ENCODE measurements around the gene CIRBP. TPM values are rescaled to one million over a fixed set of nuclear protein-coding genes. Genes with fewer than 3 reads are reported as not detected.

Gene CIRBP
- total and polyA plus RNA-seq, 2 of the 13 experiments (the other 11 are each of a cell fraction or from before 2014, with no cell fraction given) = 133 to 140 TPM

- TF ChIP-seq ZBTB43 (CRISPR knock-in tag; conservative IDR thresholded peaks at IDR 0.05) = no peak
- TF ChIP-seq ZNF510 (CRISPR knock-in tag; IDR thresholded peaks at IDR 0.05; ENCODE audit: low read depth) = no peak
- no peak for TF ChIP-seq ZNF512B (CRISPR knock-in tag; IDR thresholded peaks at IDR 0.05; ENCODE audit: borderline replicate concordance)
- no peak for TF ChIP-seq KAT2B (IDR thresholded peaks at IDR 0.05; ENCODE audit: borderline replicate concordance, low read depth, low read length)
- TF ChIP-seq ZBTB1 (CRISPR knock-in tag; IDR thresholded peaks at IDR 0.05; ENCODE audit: borderline replicate concordance) = no peak
- TF ChIP-seq GFI1 (CRISPR knock-in tag; IDR thresholded peaks at IDR 0.05; ENCODE audit: borderline replicate concordance) = peak; percentile 45; the same call in 1 of the 2 replicates
- no peak for TF ChIP-seq ZNF644 (CRISPR knock-in tag; IDR thresholded peaks at IDR 0.05; ENCODE audit: low read depth)
- TF ChIP-seq ZBED4 (CRISPR knock-in tag; IDR thresholded peaks at IDR 0.05; ENCODE audit: borderline replicate concordance) = 0 out of 2 replicates have a peak, but pooled peaks have one; percentile 39
- no peak for TF ChIP-seq ZNF350 (CRISPR knock-in tag; IDR thresholded peaks at IDR 0.05; ENCODE audit: borderline replicate concordance, low read depth)
- no peak for TF ChIP-seq ZNF597 (CRISPR knock-in tag; IDR thresholded peaks at IDR 0.05)
- no peak for TF ChIP-seq ZNF260 (CRISPR knock-in tag; IDR thresholded peaks at IDR 0.05; ENCODE audit: borderline replicate concordance, low read depth)
- no peak for TF ChIP-seq ZNF121 (CRISPR knock-in tag; IDR thresholded peaks at IDR 0.05)
- no peak for TF ChIP-seq RBM22 (optimal IDR thresholded peaks at IDR 0.05; ENCODE audit: low read length)
- TF ChIP-seq HNF1B (CRISPR knock-in tag; IDR thresholded peaks at IDR 0.05) = no peak; the same call in none of the 2 replicates
- TF ChIP-seq ZNF282 (IDR thresholded peaks at IDR 0.05; ENCODE audit: partially characterized antibody) = no peak
- TF ChIP-seq EEA1 (CRISPR knock-in tag; IDR thresholded peaks at IDR 0.05; ENCODE audit: borderline replicate concordance) = no peak
- TF ChIP-seq KDM5B (CRISPR knock-in tag; IDR thresholded peaks at IDR 0.05; ENCODE audit: borderline replicate concordance) = no peak; the same call in 1 of the 2 replicates
- no peak for TF ChIP-seq SMYD3 (CRISPR knock-in tag; IDR thresholded peaks at IDR 0.05)
These were observed 15.3 kb downstream of the CIRBP start (continued) for GRCh38 chr19:1284293-1284978.

Measured in HepG2 (cell line).